Stimulated activated CD4-positive, alpha-beta T cell treated with anti-CD3 and anti-CD28 coated beads, Interleukin-4, amount 100 ng/mL, for 24 hours (primary cell): Measurements from ENCODE around the gene DUS2.
"Not testable (repeated sequence)": the region's sequence is repeated elsewhere in the genome, so short reads cannot be mapped to it uniquely, and the experiment has no call there.

Experiments
- DNase-seq: peaks from one replicate; pipeline ENCODE4 v3.0.0-alpha.2; 2020

DUS2 gene

DNA sequence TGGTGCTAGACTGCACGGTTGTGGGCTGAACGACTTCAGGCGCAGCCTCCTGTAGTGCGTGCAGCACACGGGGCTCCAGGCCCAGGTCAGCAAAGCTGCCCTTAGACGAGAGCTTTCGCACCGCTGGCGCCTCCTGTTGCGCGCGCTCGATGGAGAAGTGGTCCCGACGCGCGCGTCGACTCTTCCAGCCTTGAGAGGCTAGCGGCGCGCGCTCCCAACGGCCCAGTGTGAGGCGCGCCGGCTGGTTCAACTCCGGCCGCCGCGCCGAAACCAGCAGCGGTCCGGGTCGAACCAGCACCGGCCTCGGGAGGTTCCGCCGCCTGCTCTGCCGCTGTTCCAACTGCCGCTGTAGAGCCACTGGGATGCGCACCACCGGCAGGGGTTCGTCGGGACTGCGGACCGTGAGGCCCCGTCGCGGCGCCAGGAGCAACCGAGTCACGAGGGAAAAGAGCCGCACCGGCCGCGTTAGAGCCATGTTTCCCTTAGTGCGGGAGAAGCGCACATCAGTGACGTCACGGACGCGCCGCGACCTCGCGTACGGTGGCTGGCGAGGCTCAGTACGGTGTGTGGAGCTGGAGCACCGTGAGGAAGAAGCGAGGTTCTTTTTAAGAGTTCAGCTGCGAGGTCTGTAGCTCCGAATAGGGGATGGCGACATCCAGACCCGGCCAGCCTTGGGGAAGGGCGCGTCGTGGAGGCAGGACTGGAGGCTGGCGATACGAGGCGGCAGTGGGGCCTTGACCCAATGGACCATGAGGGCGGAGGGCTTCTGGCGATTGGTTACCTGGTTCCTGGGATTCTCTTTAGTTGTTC, at the start of gene DUS2, which contains the start of gene DDX28:
TSS of gene DUS2 (plus strand) at position 557 of the 810 bp plus-strand sequence. CDS start 14,740 bp downstream, outside the sequence.
TSS of gene DDX28 (minus strand) at position 505 of the 810 bp plus-strand sequence. CDS start at position 475, 30 bp downstream.
- DNase-seq: peak; percentile 92

DNA sequence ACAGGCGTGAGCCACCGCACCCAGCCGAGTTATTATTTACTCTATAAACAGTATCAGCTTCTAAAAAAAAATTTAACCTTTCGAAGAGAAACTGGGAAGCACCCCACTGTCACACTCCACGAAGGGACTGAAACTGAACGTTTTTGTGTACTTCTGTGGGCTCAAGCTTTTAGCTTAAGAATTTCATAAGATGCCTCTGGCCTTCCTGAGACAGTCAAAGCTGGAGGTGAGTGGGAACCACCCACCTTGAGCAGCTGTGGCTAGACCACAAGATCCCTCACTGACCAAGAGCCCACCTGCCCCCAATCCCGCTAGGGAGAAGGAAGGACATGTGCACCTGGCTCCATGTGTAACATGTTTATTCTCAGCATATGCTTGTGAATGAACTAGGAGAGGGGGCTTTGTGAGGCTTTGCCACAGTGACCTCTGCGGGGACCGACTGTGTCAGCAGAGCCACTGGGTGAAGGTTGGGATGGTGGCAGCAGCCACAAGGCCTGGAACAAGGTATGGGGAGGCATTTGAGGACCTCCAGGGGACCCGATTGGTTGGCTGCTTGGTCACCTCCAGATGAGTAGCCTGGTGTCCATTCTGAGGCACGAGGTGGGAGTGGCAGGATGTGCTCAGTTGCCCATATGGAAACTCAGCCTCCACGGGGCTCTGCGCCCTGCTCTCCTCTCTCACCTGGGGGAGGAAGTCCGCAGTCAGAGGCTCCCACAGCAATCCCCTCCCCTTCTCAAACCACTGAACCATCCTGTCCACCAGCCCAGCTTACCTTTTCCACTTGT, 47.6 kb upstream of the DUS2 start:
- DNase-seq: no peak

DNA sequence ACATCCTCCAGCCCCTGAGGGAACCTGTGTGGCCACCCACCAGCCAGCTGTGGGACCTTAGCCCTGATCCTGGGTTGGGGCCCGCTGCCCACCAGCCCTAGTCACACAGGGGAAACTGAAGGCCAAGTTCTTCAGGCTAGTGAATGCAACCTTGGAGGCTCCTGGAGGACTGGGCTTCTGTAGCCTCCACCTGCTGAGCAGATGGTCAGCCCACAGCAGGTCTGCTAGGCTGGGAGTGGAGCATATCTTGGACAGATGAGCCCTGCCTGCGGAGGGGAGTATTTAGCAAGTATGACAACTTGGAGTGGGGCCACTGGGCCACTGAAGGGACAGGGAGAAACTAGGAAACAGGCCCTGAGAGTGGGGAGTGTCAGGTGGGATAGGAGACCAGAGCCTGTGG, 46.9 kb upstream of the DUS2 start:
- no peak for DNase-seq

DNA sequence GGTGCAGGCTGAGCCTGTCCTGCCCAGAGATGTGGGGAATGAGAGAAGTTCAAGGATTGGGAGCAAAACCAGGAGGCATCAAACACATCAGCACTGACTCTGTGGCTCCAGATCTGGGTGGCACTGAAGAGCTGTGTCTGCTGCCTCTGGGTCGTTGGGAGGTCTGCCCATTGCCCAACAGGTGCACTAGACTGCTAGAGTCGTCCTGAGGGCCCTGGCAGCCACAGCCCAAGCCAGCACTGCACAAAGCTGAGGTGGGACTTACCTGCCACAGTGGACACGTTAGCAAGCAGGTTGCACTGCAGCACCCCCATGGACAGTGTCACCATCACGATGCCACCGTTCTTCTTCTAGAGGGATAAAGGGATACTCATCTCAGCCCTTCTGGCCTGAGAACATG, 46.1 kb upstream of the DUS2 start:
- DNase-seq: no peak

DNA sequence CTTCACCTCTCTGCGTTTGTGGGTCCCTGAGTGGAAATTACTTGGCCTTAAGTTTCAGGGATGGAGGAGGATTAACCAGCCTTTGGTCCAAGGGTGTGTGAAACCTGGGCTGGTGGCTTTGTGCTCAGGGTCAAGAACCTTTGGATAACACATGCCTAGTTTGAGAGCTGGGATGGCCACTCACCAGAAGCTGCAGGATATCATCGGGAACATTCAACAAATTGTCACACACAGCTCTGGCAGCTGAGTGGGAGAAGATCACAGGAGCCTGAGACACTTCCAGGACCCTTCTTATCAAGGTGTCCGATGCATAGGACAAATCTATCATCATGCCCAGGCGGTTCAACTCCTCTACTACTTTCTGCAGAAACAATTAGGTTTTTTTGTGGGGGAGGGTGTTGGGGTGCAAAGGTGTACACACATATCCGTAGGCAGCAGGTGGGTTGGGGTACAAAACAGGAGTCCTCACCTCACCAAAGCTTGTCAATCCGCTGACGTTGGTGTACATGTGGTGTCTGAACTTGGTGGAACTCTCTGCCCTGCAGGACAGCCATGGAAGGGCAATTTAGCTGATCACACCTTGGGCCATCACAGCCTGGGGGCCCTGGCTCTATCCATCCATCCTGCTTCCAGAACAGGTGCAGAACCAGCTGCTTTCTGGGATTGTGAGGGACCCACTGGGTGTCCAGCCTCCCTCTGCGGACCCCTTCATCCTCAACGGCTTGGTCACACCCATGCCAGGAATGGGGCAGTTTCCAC, 45.4 kb upstream of the DUS2 start:
- DNase-seq: no peak

DNA sequence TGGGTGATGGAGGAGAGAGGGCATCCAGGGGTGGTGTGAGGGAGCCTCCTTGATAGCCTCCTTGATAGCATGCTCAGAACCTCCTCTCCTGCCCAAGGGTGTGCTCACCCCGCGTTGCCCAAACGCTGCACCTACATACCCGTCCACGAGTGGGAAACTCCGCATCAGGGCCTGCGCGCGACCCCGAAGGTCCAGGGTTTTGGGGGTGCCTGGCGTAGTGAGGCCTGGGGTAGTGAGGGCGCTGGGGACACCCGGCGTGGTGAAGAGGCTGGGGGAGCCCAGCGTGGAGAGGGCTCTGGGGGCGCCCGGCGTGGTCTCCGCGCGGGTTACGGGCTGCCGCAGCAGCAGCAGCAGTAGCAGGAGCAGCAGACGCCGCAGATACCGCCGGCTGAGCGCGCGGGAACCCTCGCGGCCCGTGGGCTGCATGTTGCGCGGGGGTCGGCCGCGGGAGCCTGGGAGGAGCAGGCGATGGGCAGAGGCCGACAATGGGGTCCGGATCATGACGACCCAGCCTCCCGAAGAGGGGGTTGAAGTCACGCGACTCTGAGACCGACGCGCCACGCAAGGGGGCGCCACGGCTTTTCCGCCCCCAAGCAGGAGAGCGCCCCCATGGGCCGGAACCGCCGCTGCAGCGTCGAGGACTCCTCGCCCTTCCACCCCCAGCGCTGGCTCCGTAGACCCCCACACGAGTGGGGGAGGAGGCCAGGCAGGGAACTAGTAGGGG, 43.0 kb upstream of the DUS2 start, which contains the start of gene DPEP3:
TSS of gene DPEP3 (minus strand) at position 545 of the 724 bp plus-strand sequence. CDS start at position 426, 119 bp downstream.
- no peak for DNase-seq

DNA sequence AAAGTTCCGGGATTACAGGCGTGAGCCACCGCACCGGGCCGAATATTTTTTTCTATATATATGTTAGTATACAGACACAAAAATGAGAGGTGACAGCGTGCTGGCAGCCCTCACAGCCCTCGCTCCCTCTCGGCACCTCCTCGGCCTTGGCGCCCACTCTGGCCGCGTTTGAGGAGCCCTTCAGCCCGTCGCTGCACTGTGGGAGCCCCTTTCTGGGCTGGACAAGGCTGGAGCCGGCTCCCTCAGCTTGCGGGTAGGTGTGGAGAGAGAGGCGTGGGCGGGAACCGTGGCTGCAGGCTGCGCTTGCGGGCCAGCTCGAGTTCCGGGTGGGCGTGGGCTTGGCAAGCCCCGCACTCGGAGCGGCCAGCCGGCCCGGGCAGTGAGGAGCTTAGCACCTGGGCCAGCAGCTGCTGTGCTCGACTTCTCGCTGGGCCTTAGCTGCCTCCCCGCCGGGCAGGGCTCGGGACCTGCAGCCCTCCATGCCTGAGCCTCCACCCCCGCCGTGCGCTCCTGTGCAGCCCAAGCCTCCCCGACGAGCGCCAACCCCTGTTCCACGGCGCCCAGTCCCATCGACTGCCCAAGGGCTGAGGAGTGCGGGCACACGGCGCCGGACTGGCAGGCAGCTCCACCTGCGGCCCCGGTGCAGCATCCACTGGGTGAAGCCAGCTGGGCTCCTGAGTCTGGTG, 40.9 kb upstream of the DUS2 start:
- no peak for DNase-seq

DNA sequence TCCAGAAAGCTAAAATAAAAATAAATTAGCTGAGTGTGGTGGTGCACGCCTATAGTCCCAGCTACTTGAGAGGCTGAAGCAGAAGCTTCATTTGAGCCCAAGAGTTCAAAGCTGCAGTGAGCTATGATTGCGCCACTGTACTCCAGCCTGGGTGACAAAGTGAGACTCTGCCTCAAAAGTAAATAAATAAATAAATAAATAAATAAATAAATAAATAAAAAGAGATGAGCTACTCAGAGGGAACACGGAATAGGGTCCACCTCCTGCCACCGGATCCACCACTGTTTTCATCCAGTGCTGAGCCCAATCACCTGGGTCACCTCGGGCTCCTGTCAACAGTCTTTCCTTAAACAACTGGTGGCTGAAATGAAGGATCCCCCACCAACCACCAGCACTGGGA, 36.1 kb upstream of the DUS2 start:
- DNase-seq: no peak

DNA sequence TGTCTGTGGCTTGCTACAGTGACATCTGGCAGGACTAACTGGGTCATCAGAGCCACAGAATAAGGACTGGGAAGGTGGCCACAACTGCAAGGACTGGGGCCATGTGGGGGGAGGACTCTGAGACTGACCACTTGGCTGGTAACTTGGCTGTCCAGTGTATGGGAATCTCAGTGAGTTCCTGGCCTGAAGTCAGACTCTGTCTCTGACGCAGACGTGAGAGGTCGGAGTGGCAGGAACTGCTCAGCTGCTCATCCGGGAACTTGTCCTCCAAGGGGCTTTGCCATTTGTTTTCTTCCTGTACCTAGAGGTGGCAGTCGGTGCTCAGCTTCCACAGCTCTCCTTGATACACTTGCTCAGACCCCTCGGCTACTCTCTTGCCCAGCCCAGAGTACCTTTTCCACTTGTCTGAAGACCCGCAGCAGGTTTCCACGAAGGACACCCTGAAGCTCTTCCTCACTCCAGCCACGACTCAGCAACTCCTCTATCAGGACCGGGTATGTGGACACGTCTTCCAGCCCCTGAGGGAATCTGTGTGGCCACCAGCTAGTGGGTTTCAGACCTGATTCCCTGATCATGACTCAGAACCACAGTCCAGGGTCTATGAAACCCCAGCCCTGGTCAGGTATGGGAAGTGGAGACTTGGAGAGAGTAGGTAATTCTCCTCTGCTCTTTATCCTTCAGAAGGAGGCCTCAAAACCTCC, 35.5 kb upstream of the DUS2 start:
- DNase-seq: no peak

DNA sequence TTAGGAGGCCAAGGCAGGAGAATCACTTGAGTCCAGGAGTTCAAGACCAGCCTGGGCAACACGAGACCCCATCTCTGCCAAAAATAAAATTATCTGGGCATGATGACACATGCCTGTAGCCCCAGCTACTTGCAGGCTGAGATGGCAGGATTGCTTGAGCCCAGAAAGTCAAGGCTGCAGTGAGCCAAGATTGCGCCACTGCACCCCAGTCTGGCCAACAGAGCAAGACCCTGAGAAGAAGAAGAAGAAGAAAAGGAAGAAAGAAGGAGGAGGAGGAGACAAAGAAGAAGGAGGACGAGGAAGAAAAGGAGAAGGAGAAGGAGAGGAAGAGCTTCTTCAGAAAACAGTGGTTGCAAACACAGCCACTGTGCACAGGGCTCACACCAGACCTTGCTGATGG, 34.4 kb upstream of the DUS2 start:
- no peak for DNase-seq

DNA sequence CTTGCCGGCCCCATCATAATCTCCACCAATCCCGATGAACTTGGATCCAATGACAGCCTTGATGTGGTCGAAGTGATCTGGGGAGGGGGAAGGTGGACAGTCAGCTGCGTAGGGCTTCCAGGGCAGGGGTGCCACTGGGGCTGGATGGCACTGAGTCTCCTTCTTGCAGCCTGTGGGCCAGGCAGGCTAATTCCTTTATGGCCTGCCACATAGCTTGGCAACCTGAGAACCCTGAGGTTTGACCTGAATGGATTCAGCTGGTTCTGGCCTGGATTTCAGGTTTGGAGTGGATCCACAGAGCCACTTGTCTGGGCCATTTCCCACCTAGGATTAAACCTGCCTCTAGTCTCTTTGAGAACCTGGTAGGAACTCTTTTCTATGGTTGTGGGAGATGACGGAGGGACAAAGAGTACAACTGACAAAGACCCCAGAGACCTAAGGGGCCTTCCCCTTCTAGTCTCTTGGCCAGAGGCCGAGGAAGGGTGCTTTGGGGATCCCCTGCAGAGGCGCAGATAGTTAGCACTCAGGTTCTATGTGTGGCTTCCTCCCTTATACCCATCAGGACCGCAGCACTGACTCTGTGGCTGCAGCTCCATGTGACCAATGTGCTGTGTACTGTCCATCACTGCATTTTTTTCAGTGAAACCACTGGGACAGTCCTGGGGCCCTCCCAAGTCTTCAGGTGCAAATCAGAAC, 33.6 kb upstream of the DUS2 start:
- DNase-seq: no peak

DNA sequence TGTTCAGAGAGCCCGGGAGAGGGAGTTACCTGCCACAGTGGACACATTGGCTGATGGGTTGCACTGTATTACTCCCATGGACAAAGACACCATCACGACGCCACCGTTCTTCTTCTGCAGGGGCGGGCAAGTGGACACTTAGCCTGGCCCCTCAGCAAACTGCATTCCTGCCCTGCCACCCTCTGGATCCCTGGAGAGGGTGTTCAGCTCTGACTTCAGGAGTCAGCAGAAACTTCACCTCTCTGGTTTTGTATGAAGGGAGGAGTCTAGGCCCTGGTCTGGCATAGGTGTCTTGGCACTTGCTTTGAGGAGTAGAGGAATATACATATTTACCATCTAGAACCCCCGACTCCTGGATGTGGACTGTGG, 33.1 kb upstream of the DUS2 start:
- DNase-seq: no peak

DNA sequence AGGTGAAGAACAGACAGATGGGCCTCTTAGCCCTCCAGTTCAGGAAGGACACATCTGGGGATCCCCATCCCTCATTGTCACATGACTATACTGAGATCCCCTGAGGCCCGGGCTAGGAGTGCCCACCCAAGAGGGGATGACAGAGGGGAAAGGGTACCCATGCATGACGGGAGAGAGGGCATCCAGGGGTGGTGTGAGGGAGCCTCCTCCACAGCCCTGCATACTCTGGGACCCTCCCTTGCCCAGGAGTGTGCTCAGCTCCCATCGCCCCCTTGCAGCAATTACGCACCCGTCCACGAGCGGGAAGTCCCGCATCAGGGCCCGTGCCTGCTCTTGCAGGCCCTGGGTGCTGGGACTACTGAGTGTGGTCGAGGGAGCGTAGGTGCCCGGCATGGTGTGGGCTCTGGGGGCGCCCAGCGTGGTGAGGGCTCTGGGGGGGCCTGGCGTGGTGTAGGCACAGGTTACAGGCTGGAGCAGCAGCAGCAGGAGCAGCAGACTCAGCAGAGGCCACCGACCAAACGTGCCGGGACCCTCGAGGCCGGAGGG, 30.4 kb upstream of the DUS2 start:
- no peak for DNase-seq

DNA sequence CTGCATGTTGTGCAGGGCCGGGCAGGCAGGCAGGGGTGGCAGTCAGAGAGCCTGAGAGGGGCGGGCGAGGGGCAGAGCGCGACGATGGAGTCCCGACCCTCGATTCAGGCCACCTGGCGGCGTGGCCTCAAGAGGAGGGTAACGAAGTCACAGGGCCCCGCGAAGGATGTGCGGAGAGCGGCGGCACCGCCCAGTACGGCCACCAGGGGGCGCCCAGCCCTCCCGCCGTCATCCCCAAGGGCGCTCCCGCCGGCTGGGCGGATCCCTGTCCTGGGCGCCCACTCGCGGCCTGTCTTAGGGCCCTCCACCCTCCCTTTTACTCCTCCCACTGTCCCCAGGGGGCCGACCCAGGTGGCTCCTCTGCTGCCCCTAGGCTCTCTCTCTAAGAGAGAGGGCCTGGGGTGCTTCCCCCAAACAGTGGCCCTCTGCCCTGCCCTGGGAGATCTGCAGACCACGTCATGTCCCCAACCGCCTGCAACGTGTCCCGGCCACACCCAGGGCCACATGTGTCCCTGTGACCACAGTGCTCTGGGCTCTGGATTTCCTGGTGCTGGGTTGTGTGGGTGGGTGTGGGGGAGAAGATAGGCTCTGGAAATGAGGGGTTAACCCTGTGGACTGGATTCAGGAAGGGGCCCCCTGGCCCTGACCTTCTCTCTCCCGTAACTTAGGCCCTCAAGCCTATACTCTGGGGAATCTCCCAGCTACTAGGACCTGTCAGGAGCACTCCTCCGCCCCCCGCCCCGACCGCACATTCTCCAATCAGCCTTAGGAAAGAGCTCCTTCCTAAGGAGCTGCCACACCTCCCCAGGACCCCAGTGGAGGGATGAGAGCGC, 29.7 kb upstream of the DUS2 start:
- DNase-seq: peak; percentile 82

DNA sequence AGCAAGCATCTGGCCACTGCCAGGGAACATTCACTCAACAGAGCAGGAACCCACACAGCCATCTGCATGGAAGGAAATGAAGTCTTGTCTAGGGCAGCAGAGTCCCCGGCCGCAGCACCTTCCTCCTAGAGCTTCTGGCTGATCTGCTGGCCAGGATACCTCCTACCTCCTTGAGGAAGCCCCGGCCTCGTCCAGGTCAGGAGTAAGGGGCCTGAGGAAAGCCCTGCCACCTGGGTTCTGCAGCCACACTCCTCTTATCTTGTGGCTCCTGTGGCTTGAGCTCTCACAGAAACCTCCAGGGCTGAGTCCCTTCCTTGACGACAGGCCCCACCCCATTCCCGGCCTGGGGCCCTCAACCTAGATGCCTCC, 29.1 kb upstream of the DUS2 start:
- not testable (repeated sequence) for DNase-seq

DNA sequence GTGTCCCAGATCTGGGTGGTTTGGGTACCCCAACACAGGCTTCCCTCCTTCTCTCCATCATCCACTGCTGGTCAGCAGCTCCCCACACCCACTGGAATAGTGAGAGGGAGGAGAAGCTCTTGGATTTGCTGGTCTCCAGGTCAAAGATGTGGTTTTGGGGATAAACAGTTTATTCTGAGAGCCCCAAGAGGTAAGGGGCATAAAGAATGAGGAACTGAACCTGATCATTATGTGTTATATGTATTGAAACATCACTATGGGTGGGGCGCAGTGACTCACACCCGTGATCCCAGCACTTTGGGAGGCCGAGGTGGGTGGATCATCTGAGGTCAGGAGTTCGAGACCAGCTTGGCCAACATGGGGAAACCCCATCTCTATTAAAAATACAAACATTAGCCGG, 27.7 kb upstream of the DUS2 start:
- DNase-seq: peak; percentile 24

DNA sequence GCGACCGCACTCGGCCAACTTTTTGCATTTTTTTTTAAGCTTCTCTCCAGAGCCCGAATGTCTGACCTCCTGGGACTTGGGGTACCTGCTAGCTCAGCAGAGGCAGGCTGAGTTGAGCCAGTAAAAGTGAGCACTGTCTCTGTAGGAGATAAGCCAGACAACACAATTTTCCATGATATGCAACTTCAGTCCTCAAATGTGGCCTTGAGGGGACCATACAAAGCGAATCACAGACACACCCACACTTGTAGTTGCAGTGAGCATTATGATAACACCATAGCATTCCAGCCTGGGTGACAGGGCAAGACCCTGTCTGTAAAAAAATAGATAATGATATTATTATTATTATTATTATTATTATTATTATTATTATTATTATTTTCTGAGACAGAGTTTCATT, 26.4 kb upstream of the DUS2 start:
- no peak for DNase-seq

DNA sequence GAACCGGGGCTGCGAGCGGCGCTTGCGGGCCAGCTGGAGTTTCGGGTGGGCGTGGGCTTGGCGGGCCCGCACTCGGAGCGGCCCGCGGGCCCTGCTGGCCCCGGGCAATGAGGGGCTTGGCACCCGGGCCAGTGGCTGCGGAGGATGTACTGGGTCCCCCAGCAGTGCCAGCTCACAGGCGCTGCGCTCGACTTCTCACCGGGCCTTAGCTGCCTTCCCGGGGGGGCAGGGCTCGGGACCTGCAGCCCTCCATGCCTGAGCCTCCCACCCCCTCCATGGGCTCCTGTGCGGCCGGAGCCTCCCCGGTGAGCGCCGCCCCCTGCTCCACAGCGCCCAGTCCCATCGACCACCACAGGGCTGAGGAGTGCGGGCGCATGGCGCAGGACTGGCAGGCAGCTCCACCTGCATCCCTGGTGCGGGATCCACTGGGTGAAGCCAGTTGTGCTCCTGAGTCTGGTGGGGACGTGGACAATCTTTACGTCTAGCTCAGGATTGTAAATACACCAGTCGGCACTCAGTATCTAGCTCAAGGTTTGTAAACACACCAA, 24.8 kb upstream of the DUS2 start:
- not testable (repeated sequence) for DNase-seq
